Endothelial cell of umbilical vein (primary cell): ENCODE data around the gene SGK1. TPM values are rescaled to one million over a fixed set of nuclear protein-coding genes. Genes with fewer than 3 reads are reported as not detected.

Experiments
- BruUV-seq: library from RNA; stranded (reverse); fragments of 400-500 nt; replicated peaks from 2 replicates; lab custom pipeline; 2021; lab: Mats Ljungman, UMichigan
- CTCF ChIA-PET: fragments of 300-600, 350-600 bp; sonication (Branson Sonifier 250); formaldehyde crosslinking; loops from one replicate; lab custom pipeline; 2021; ENCODE audit warnings: antibody characterized with exemption, inconsistent platforms; lab: Charles Lee
- POLR2A ChIA-PET: fragments of 300-600, 350-600 bp; sonication (Branson Sonifier 250); formaldehyde crosslinking; loops from one replicate; lab custom pipeline; 2021; ENCODE audit warnings: antibody characterized with exemption, inconsistent platforms; lab: Charles Lee
- DNase-seq: peaks from one replicate; pipeline ENCODE4 v3.0.0-alpha.2; 2011; ENCODE audit warnings: low read depth, low spot score
- FAIRE-seq: peaks from 2 replicates; lab custom pipeline; 2011; peaks lifted over from hg19 to GRCh38; lab: Jason Lieb, UNC
- H2AFZ ChIP-seq: 2 replicates; pipeline ENCODE4 v1.6.0; 2012; ENCODE audit warnings: low read depth, low read length, control low read depth, inconsistent platforms
- H3K27ac ChIP-seq: 2 replicates; pipeline ENCODE4 v1.5.1; 2011; ENCODE audit warnings: low read depth, mild to moderate bottlenecking, control low read depth, low read length, moderate library complexity; ENCODE audit not compliant: insufficient read depth
- H3K27me3 ChIP-seq, 2 experiments: 2 replicates each; pipeline versions ENCODE4 v1.6.0 to v1.6.1; 2011; ENCODE audit warnings: low read length in 2 of 2, mixed read lengths in 1 of 2; ENCODE audit not compliant: control insufficient read depth in 2 of 2, insufficient read depth in 2 of 2
- H3K36me3 ChIP-seq, 2 experiments: 2 replicates in 1 of 2; 3 replicates in 1 of 2; pipeline ENCODE4 v1.5.1; 2011; ENCODE audit warnings: low read length in 2 of 2, mild to moderate bottlenecking in 1 of 2, moderate library complexity in 1 of 2; ENCODE audit not compliant: control insufficient read depth in 2 of 2, insufficient read depth in 2 of 2; ENCODE audit errors: extremely low read depth in 1 of 2
- H3K4me1 ChIP-seq: 3 replicates; pipeline ENCODE4 v1.5.1; 2011; ENCODE audit warnings: mild to moderate bottlenecking, low read length; ENCODE audit not compliant: control insufficient read depth, insufficient read depth; ENCODE audit errors: extremely low read depth
- H3K4me2 ChIP-seq: 2 replicates; pipeline ENCODE4 v1.6.1; 2011; ENCODE audit warnings: low read length, control low read depth, mixed read lengths; ENCODE audit not compliant: insufficient read depth
- H3K4me3 ChIP-seq, 3 experiments: fragments of 200-600 bp in 1 of 3; sonication (generic), shearing (Covaris generic) in 1 of 3; replicated peaks in 1 of 3; 2 replicates each; pipeline ENCODE4 v1.5.1; 2011 to 2016; ENCODE audit warnings: control low read depth in 3 of 3, low read length in 3 of 3, mild to moderate bottlenecking in 2 of 3, inconsistent platforms in 1 of 3, low read depth in 1 of 3, moderate library complexity in 1 of 3; ENCODE audit not compliant: insufficient read depth in 1 of 3
- H3K79me2 ChIP-seq: 2 replicates; pipeline ENCODE4 v1.6.0; 2012; ENCODE audit warnings: low read length, inconsistent platforms; ENCODE audit not compliant: control insufficient read depth, insufficient read depth
- H3K9ac ChIP-seq: replicated peaks from 2 replicates; pipeline ENCODE3; 2011; ENCODE audit warnings: low read length, control low read depth; ENCODE audit not compliant: insufficient read depth; ENCODE audit errors: extremely low read depth
- H3K9me1 ChIP-seq: replicated peaks from 3 replicates; pipeline ENCODE4 v1.6.0; 2011; ENCODE audit warnings: mild to moderate bottlenecking, low read length; ENCODE audit not compliant: control insufficient read depth, insufficient read depth; ENCODE audit errors: extremely low read depth
- H3K9me3 ChIP-seq: replicated peaks from 2 replicates; pipeline ENCODE4 v1.5.1; 2012; ENCODE audit warnings: low read length, inconsistent platforms; ENCODE audit not compliant: control insufficient read depth, insufficient read depth
- H4K20me1 ChIP-seq: replicated peaks from 2 replicates; pipeline ENCODE3; 2011; ENCODE audit warnings: mild to moderate bottlenecking, low read length; ENCODE audit not compliant: control insufficient read depth, insufficient read depth; ENCODE audit errors: extremely low read depth
- EZH2 ChIP-seq: IDR thresholded peaks from 2 replicates; pipeline ENCODE4 v1.6.1; 2012; ENCODE audit warnings: borderline replicate concordance, low read depth, mild to moderate bottlenecking, moderate library complexity, low read length, inconsistent platforms; ENCODE audit not compliant: severe bottlenecking
- GATA2 ChIP-seq: IDR thresholded peaks from 2 replicates; pipeline ENCODE4 v1.7.0; 2011; ENCODE audit warnings: low read depth, mild to moderate bottlenecking, moderate library complexity, mixed read lengths, low read length; ENCODE audit not compliant: insufficient read length, insufficient read depth
- JUN ChIP-seq: IDR thresholded peaks from 2 replicates; pipeline ENCODE4 v1.6.1; 2011; ENCODE audit warnings: borderline replicate concordance, low read depth; ENCODE audit not compliant: insufficient read length, insufficient read depth
- MYC ChIP-seq: IDR thresholded peaks from one replicate; pipeline ENCODE4 v1.6.1; 2011; ENCODE audit warnings: mild to moderate bottlenecking, low read depth, low read length
- POLR2A ChIP-seq: IDR thresholded peaks from 2 replicates; pipeline ENCODE4 v1.6.1; 2012; ENCODE audit warnings: low read depth, mild to moderate bottlenecking, control low read depth, low read length
- dilution Hi-C: fragments of 300-500 bp; cut with MboI; formaldehyde crosslinking; loops from one replicate; pipeline ENCODE4 v1.15.0; 2019; ENCODE audit warnings: low sequenced_read_pairs; ENCODE audit not compliant: extremely low pct_ligation_motif_present
- intact Hi-C: fragments of 100-400 bp; cut with micrococcal nuclease; formaldehyde crosslinking; loops from one replicate; pipeline ENCODE4 v1.10.0; 2022
- polyA plus RNA-seq, 4 experiments: library from polyadenylated mRNA; depleted of rRNA in 3 of 4; stranded (reverse) in 3 of 4; unstranded in 1 of 4; fragments of >200 nt; gene quantifications; 2 replicates each; pipeline versions ENCODE4 v1.2.1 to v1.2.3, GENCODE V29; 2011 to 2012; ENCODE audit warnings: missing spikeins in 1 of 4
- total RNA-seq: library from RNA; stranded (reverse); gene quantifications from 2 replicates; pipeline ENCODE4 v1.2.3, GENCODE V29; 2021
- TF ChIP-seq, protein P1 (sequence below): IDR thresholded peaks from 2 replicates; pipeline ENCODE4 v1.6.1; 2011; ENCODE audit not compliant: insufficient read depth, insufficient read length

SGK1 gene
- total and polyA plus RNA-seq, 2 donors (not counting 3 experiments of a cell fraction or from before 2014, with no cell fraction given), result 121 to 128 TPM

DNA sequence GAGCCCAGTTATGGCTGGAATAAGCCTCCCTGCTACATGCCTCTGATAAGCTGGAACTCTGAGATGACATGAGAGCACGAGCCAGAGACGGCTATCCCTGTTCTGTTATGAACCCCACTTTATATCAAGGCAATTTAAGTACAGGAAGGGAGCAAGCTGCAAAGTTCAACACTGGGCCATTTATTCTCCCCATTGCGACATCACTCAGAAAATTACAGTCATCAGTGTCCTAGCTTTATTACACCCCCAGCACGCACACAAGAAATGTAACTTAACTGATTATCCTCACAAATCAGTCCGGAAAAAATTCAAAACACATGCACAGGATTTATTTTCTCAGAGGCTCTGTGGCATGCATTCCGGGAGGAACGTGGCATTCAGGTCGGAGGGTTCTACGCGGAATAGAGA lies 140.2 kb downstream of the SGK1 start:
- H3K4me2 ChIP-seq, result peak overlapping the region; percentile 84
- ChIA-PET CTCF (interaction anchor here (0.6 to 5.4 kb wide), 34 partner anchors 9 to 763 kb away, joined by 3 to 46 read pairs (median 4); no protein-coding TSS in a partner anchor), POLR2A (interaction anchor here (0.8 to 1.6 kb wide), 4 partner anchors 112 to 373 kb away, joined by 3 to 9 read pairs (median 6); no protein-coding TSS in a partner anchor)
- DNase-seq (no peak), FAIRE-seq (no peak)
- TF ChIP-seq, protein P1, sequence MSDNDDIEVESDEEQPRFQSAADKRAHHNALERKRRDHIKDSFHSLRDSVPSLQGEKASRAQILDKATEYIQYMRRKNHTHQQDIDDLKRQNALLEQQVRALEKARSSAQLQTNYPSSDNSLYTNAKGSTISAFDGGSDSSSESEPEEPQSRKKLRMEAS, result no peak
- TF ChIP-seq MYC, result no peak
- no peak for TF ChIP-seq GATA2
- no peaks in the 10 kb centered on the region for H3K9me1 ChIP-seq
- H3K4me1 ChIP-seq, result peaks cover 30% of the 10 kb centered on the region
- dilution Hi-C loops (no loop called here), intact Hi-C loops (loop anchor here (1.0 to 5.0 kb wide), 11 partner anchors 59 to 646 kb away; no protein-coding TSS in a partner anchor)
- no peaks in the 10 kb centered on the region for H3K27me3 ChIP-seq
- H3K36me3 ChIP-seq, result peaks cover 0 to 13% of the 10 kb centered on the region in 2 experiments
- H4K20me1 ChIP-seq, result peaks cover 2% of the 10 kb centered on the region
- peak overlapping the region; percentile 98 for H3K27ac ChIP-seq
- no peaks in the 10 kb centered on the region for H3K9me3 ChIP-seq
- peak overlapping the region in 2 of 3 experiments; percentile 2 to 55 for H3K4me3 ChIP-seq
- H3K9ac ChIP-seq, result peak overlapping the region; percentile 93
- no peak overlapping the region for H2AFZ ChIP-seq
- H3K79me2 ChIP-seq, result peaks cover 24% of the 10 kb centered on the region
- no TSS peak for BruUV-seq

DNA sequence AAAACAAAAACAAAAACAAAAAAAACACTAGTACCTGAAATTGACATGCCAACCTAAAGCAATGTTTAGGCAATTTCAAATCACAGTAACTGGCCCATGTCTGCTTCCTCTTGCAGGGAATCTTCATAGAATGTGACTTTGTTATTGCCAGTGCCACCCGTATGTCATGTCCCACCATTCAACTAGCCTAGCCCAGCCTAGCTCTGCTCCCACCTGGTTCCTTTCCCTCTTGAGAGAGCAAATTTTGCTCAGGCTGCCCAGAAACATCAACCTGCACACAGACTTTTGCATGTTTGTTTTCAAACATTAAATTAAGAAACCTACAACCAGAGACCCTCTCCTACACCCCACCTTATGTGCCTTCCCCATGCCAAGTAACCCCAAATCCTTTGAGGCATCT lies 140.7 kb downstream of the SGK1 start:
- no peak for FAIRE-seq
- H3K4me3 ChIP-seq, result peak overlapping the region in 1 of 3 experiments; percentile 55
- peaks cover 29% of the 10 kb centered on the region for H3K79me2 ChIP-seq
- POLR2A ChIA-PET, result interaction anchor here (1.0 to 1.6 kb wide), 4 partner anchors 112 to 543 kb away, joined by 3 to 6 read pairs (median 3); no protein-coding TSS in a partner anchor
- no peaks in the 10 kb centered on the region for H3K27me3 ChIP-seq
- no peak overlapping the region for H2AFZ ChIP-seq
- no peak for DNase-seq
- peak overlapping the region; percentile 98 for H3K27ac ChIP-seq
- no peaks in the 10 kb centered on the region for H3K9me3 ChIP-seq
- peaks cover 3% of the 10 kb centered on the region for H4K20me1 ChIP-seq
- no TSS peak for BruUV-seq
- TF ChIP-seq POLR2A (no peak), EZH2 (no peak), JUN (no peak), GATA2 (no peak)
- TF ChIP-seq, protein P1, result no peak
- intact Hi-C loops, result loop anchor here (5.0 kb wide), 1 partner anchor 195 kb away; no protein-coding TSS in a partner anchor
- no peaks in the 10 kb centered on the region for H3K9me1 ChIP-seq
- H3K4me2 ChIP-seq, result peak overlapping the region; percentile 84
- H3K4me1 ChIP-seq, result peaks cover 34% of the 10 kb centered on the region
- H3K36me3 ChIP-seq, result peaks cover 5 to 16% of the 10 kb centered on the region in 2 experiments
- peak overlapping the region; percentile 93 for H3K9ac ChIP-seq
- CTCF ChIA-PET, result interaction anchor here (1.0 to 5.4 kb wide), 16 partner anchors 110 to 706 kb away, joined by 3 to 46 read pairs (median 4); no protein-coding TSS in a partner anchor
- dilution Hi-C loops, result no loop called here
